ENCODE data around the gene DDX39A.

GRCh38 chr19:14405380-14405757, 13.8 kb downstream of the DDX39A start:
- TF ChIP-seq, protein P1, sequence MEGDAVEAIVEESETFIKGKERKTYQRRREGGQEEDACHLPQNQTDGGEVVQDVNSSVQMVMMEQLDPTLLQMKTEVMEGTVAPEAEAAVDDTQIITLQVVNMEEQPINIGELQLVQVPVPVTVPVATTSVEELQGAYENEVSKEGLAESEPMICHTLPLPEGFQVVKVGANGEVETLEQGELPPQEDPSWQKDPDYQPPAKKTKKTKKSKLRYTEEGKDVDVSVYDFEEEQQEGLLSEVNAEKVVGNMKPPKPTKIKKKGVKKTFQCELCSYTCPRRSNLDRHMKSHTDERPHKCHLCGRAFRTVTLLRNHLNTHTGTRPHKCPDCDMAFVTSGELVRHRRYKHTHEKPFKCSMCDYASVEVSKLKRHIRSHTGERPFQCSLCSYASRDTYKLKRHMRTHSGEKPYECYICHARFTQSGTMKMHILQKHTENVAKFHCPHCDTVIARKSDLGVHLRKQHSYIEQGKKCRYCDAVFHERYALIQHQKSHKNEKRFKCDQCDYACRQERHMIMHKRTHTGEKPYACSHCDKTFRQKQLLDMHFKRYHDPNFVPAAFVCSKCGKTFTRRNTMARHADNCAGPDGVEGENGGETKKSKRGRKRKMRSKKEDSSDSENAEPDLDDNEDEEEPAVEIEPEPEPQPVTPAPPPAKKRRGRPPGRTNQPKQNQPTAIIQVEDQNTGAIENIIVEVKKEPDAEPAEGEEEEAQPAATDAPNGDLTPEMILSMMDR (IDR thresholded peaks at IDR 0.05), result no peak
- no peak for TF ChIP-seq POLR2AphosphoS5 (IDR thresholded peaks at IDR 0.05)
- no peak for TF ChIP-seq POLR2A (IDR thresholded peaks at IDR 0.05)
- TF ChIP-seq EP300 (IDR thresholded peaks at IDR 0.05), result no peak

All from gastroesophageal sphincter (tissue), 3 donors.